Heart right ventricle (tissue), 16 donors: ENCODE results near the gene LTN1. TPM values are rescaled to one million over a fixed set of nuclear protein-coding genes. Genes with fewer than 3 reads are reported as not detected.

ENCODE experiments used
- ATAC-seq, 8 donors: fragments of 200-7000 bp; cut with Tn5 transposase; one replicate each; pipeline ENCODE4 v1.9.1; 2020; ENCODE audit warnings: mild to moderate bottlenecking in 8 of 8, moderate library complexity in 8 of 8, moderate number of reproducible peaks in 1 of 8
- DNase-seq, 2 donors: peaks; one replicate each; pipeline ENCODE4 v3.0.0-alpha.2; 2020
- H3K27ac ChIP-seq, 10 donors: fragments of 200-600 bp; sonication (generic) in 2 of 10; one replicate each; pipeline versions ENCODE4 v1.5.0 to v1.8.0; 2020 to 2022; ENCODE audit warnings: mild to moderate bottlenecking in 3 of 10
- H3K27me3 ChIP-seq, 7 donors: fragments of 200-600 bp; one replicate each; pipeline ENCODE4 v1.8.0; 2021 to 2022; ENCODE audit warnings: mild to moderate bottlenecking in 2 of 7
- H3K36me3 ChIP-seq, 9 donors: fragments of 200-600 bp; sonication (generic) in 1 of 9; one replicate each; pipeline versions ENCODE4 v1.5.0 to v1.8.0; 2020 to 2022; ENCODE audit warnings: mild to moderate bottlenecking in 2 of 9
- H3K4me1 ChIP-seq, 9 donors: fragments of 200-600 bp; sonication (generic) in 1 of 9; one replicate each; pipeline versions ENCODE4 v1.5.0 to v1.8.0; 2020 to 2022; ENCODE audit warnings: mild to moderate bottlenecking in 4 of 9
- H3K4me3 ChIP-seq, 10 donors: fragments of 200-600 bp; sonication (generic) in 2 of 10; one replicate each; pipeline versions ENCODE4 v1.5.0 to v1.8.0; 2020 to 2022; ENCODE audit warnings: mild to moderate bottlenecking in 7 of 10, moderate library complexity in 2 of 10
- H3K9me3 ChIP-seq, 11 donors: fragments of 200-600 bp in 10 of 11; sonication (generic) in 2 of 11; one replicate each; pipeline versions ENCODE4 v1.5.0 to v1.8.0; 2013 to 2022; ENCODE audit warnings: mild to moderate bottlenecking in 2 of 11, control low read depth in 1 of 11, moderate library complexity in 1 of 11
- CTCF ChIP-seq, 9 donors: fragments of 200-600 bp; sonication (generic) in 2 of 9; IDR thresholded peaks; one replicate each; pipeline versions ENCODE4 v1.5.0 to v1.8.0; 2021 to 2022; ENCODE audit warnings: antibody characterized with exemption in 9 of 9, mild to moderate bottlenecking in 5 of 9, moderate library complexity in 1 of 9
- WGBS, 2 donors: extraction: QIAGEN DNeasy Blood & Tissue Kit; methylation state at CpG; one replicate each; pipeline ENCODE4 v1.1.7; 2013; ENCODE audit warnings: inconsistent platforms in 1 of 2; 5-methylcytosine and 5-hydroxymethylcytosine counted together
- intact Hi-C, 10 donors: fragments of 100-400 bp; cut with DNase I; formaldehyde crosslinking; loops; one replicate each; pipeline versions ENCODE4 v1.11.1 to v1.14.2; 2022
- polyA plus RNA-seq, 2 donors: library from polyadenylated mRNA; stranded (reverse); fragments of 200-250 nt; gene quantifications; one replicate each; pipeline ENCODE4 v1.2.3, GENCODE V29; 2013
- total RNA-seq, 10 donors: library from RNA; stranded (reverse); fragmentation: NEBNext Ultra II Directional in 3 of 10; extraction: Animal tissue kit (Norgen Biotek cat#: 25700) in 3 of 10; gene quantifications; one replicate each; pipeline versions ENCODE4 v1.2.1 to v1.2.4, GENCODE V29; 2021 to 2023
- donor health status: Arrhythmogenic right ventricular cardiomyopathy.
- donor health status: ischemic (EF 13 %, LVEDD 7.1; RV severe dilation, severe dysfunction).
- donor health status: healthy with polysubstance abuse.
- donor health status: DM: no; HTN: yes; CAD: no.
- donor health status: DM: no; HTN: no; CAD: no.
- donor health status: ischemic (EF 25% LVEDD 6.9; RV normal size, moderate dysfunction).
- donor health status: ischemic (EF 25% LVEDD 5.7; RV mildly dilated, moderate dysfunction).
- donor health status: healthy.
- donor health status: DM: yes; HTN: yes; CAD: no.
- donor health status: Ischemic cardiomyopathy.
- donor health status: ischemic (EF 35%, LVEDD 5.7; RV mildly dilated, moderate dysfunction).
- donor health status: nonischemic (EF 11% LVEDD 7.7; RV severe dilation, severe dysfunction).
- donor health status: DM: yes; HTN: yes; CAD: no.
- donor health status: PGD.
- donor health status: ischemic (EF 29% LVEDD 5.4; RV normal size, mild dysfunction).
- donor health status: nonischemic (EF 23%, LVEDD 6.1; RV moderate dilation, normal function).

The LTN1 gene
- total and polyA plus RNA-seq, 12 donors: 3.2 to 20.4 (median 17.7) TPM

- intact Hi-C loops: no loop called here
- Histone ChIP-seq H3K27me3 (no peaks in the 10 kb centered on the region), H3K4me1 (no peaks in the 10 kb centered on the region), H3K4me3 (no peak overlapping the region), H3K36me3 (no peaks in the 10 kb centered on the region), H3K9me3 (peaks cover 0 to 10% (median 0%) of the 10 kb centered on the region in 11 donors), H3K27ac (no peak overlapping the region)
- 73 to 75% methylated on average over 2 of the region's 2 CpGs for WGBS, 2 donors
- ATAC-seq (no peak), DNase-seq (no peak)
- no peak for TF ChIP-seq CTCF (IDR thresholded peaks at IDR 0.05)
Observed at GRCh38 chr21:28900481-28900880, 92.2 kb downstream of the LTN1 start.

GRCh38 chr21:28899744-28900143, 92.9 kb downstream of the LTN1 start:
- 82 to 89% methylated on average over 5 of the region's 5 CpGs for WGBS, 2 donors
- Histone ChIP-seq H3K27ac (no peak overlapping the region), H3K36me3 (no peaks in the 10 kb centered on the region), H3K9me3 (peaks cover 0 to 10% (median 0%) of the 10 kb centered on the region in 11 donors), H3K4me3 (no peak overlapping the region), H3K4me1 (no peaks in the 10 kb centered on the region), H3K27me3 (no peaks in the 10 kb centered on the region)
- intact Hi-C loops: no loop called here
- TF ChIP-seq CTCF (IDR thresholded peaks at IDR 0.05): no peak
- ATAC-seq (peak in 1 of 8 donors; percentile 57), DNase-seq (no peak)

- DNase-seq: no peak
- peaks cover 0 to 10% (median 0%) of the 10 kb centered on the region in 11 donors for H3K9me3 ChIP-seq
- ATAC-seq: no peak
- H3K4me3 ChIP-seq: no peak overlapping the region
- H3K27me3 ChIP-seq: no peaks in the 10 kb centered on the region
- WGBS, 2 donors: 62 to 67% methylated on average over 3 of the region's 3 CpGs
- H3K27ac ChIP-seq: no peak overlapping the region
- TF ChIP-seq CTCF (IDR thresholded peaks at IDR 0.05): no peak
- intact Hi-C loops: no loop called here
- no peaks in the 10 kb centered on the region for H3K4me1 ChIP-seq
- H3K36me3 ChIP-seq: no peaks in the 10 kb centered on the region
Observed at GRCh38 chr21:28899220-28899619, 93.5 kb downstream of the LTN1 start.

GRCh38 chr21:28893687-28894086, 99.0 kb downstream of the LTN1 start:
- no peak for TF ChIP-seq CTCF (IDR thresholded peaks at IDR 0.05)
- WGBS, 2 donors: 80 to 82% methylated on average over 3 of the region's 3 CpGs
- H3K27ac ChIP-seq: no peak overlapping the region

More at GRCh38 chr21:28893687-28894086, 99.0 kb downstream of the LTN1 start:
- Histone ChIP-seq H3K4me1 (no peaks in the 10 kb centered on the region), H3K9me3 (peaks cover 0 to 10% (median 0%) of the 10 kb centered on the region in 11 donors), H3K36me3 (no peaks in the 10 kb centered on the region), H3K4me3 (no peak overlapping the region), H3K27me3 (peaks cover 0 to 12% (median 0%) of the 10 kb centered on the region in 7 donors)
- intact Hi-C loops: no loop called here
- ATAC-seq (no peak), DNase-seq (no peak)
